ENCODE measurements around the gene NR3C2.

The NR3C2 gene

DNA sequence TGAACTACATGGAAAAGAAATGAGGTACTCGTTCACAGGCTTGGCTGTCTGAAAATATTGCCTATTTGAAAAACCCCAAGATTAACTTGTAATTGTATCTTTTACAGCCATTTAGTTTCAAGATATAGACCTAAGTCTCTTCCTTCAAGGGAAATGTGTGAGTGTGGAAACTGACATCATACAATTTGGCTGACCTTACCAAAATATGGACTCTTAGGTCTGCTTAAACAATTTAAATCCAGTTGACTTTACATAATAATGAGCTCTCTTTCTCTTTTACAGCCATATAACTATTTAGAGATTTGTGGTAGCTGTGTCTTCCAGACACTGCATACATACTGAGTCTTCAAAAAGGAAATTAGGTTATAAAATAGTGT is 186.9 kb downstream of the NR3C2 start:
- DNase-seq (ENCODE audit: insufficient read length, low spot score) (no peak), FAIRE-seq (no peak)
- TF ChIP-seq POU2F2 (IDR thresholded peaks at IDR 0.05; ENCODE audit: low read depth, low read length) (no peak), PAX5 (IDR thresholded peaks at IDR 0.05; ENCODE audit: insufficient read depth, low read length, severe bottlenecking) (no peak), POLR2A (IDR thresholded peaks at IDR 0.05; ENCODE audit: low read depth, low read length) (no peak), POLR2AphosphoS5 (IDR thresholded peaks at IDR 0.05; ENCODE audit: low read depth, low read length) (no peak), SPI1 (IDR thresholded peaks at IDR 0.05; ENCODE audit: low read depth, low read length) (no peak), TAF1 (IDR thresholded peaks at IDR 0.05; ENCODE audit: low read depth, low read length) (no peak)

DNA sequence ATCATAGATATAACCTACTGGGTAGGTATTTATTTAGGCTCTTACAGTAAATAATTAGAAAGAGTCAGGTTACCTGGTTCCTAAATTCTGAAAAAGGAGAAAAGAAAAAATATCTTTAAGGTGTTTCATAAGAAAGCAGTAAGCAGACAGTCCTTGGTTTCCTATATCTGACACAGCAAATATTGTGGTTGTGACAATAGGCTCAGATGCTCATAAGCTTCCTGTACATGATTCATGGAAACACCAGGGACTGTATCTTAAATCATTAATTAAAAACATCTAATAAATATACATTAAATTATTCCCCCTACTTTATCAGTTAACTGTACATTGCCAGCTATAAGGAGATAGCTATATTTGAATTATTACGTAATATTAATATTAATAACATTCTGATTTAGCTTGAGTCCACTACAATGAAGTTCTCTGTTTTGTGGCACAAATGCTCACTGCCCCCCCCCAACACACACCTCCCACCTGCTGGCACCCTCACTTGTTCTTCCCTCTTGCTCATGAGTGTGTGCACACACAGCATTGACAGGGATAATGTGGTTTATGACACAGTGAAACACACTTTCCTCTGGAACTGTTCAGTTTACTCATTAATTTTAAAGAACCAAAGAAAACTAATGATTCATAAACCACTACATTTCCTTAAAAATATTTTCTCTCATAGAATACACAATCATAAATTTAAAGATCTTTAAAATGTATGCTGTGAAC is 187.4 kb downstream of the NR3C2 start:
- no peak for TF ChIP-seq PAX5 (IDR thresholded peaks at IDR 0.05; ENCODE audit: insufficient read depth, low read length, severe bottlenecking)
- no peak for FAIRE-seq
- DNase-seq (ENCODE audit: insufficient read length, low spot score) = no peak

DNA sequence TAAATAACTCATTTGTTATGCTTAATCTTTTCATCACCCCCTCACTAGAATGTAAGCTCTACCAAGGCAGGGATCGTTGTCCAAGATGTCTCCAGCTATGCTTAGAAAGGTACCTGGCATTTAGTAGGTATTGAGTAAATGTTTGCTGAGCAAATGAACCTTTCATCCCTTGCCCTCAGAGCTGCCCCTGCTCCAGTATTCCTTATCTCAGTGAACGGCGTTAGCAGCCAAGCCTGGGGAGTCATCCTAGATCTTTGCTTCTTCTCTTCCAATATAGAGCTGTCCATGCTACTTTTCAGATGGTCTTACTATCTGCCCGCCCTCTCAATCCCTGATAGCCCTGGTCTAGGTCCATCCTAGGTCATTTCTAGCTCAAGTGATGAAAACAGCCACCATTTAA is 188.4 kb downstream of the NR3C2 start:
- FAIRE-seq (no peak), DNase-seq (ENCODE audit: insufficient read length, low spot score) (no peak)
- TF ChIP-seq TAF1 (IDR thresholded peaks at IDR 0.05; ENCODE audit: low read depth, low read length) = no peak
- no peak for TF ChIP-seq PAX5 (IDR thresholded peaks at IDR 0.05; ENCODE audit: insufficient read depth, low read length, severe bottlenecking)
- no peak for TF ChIP-seq POU2F2 (IDR thresholded peaks at IDR 0.05; ENCODE audit: low read depth, low read length)
- TF ChIP-seq SPI1 (IDR thresholded peaks at IDR 0.05; ENCODE audit: low read depth, low read length) = no peak
- no peak for TF ChIP-seq POLR2AphosphoS5 (IDR thresholded peaks at IDR 0.05; ENCODE audit: low read depth, low read length)
- no peak for TF ChIP-seq POLR2A (IDR thresholded peaks at IDR 0.05; ENCODE audit: low read depth, low read length)

- no peak for TF ChIP-seq POLR2A (IDR thresholded peaks at IDR 0.05; ENCODE audit: low read depth, low read length)
- no peak for TF ChIP-seq TAF1 (IDR thresholded peaks at IDR 0.05; ENCODE audit: low read depth, low read length)
- TF ChIP-seq POU2F2 (IDR thresholded peaks at IDR 0.05; ENCODE audit: low read depth, low read length) = no peak
- no peak for TF ChIP-seq SPI1 (IDR thresholded peaks at IDR 0.05; ENCODE audit: low read depth, low read length)
- TF ChIP-seq PAX5 (IDR thresholded peaks at IDR 0.05; ENCODE audit: insufficient read depth, low read length, severe bottlenecking) = no peak
- no peak for TF ChIP-seq POLR2AphosphoS5 (IDR thresholded peaks at IDR 0.05; ENCODE audit: low read depth, low read length)
- FAIRE-seq = no peak
- DNase-seq (ENCODE audit: insufficient read length, low spot score) = no peak
These were observed 193.4 kb downstream of the NR3C2 start for GRCh38 chr4:148248824-148249223.

GRCh38 chr4:148245015-148245414 is 197.2 kb downstream of the NR3C2 start:
- DNase-seq (ENCODE audit: insufficient read length, low spot score) (no peak), FAIRE-seq (no peak)
- TF ChIP-seq POLR2A (IDR thresholded peaks at IDR 0.05; ENCODE audit: low read depth, low read length) (no peak), POU2F2 (IDR thresholded peaks at IDR 0.05; ENCODE audit: low read depth, low read length) (no peak), POLR2AphosphoS5 (IDR thresholded peaks at IDR 0.05; ENCODE audit: low read depth, low read length) (no peak), TAF1 (IDR thresholded peaks at IDR 0.05; ENCODE audit: low read depth, low read length) (no peak), SPI1 (IDR thresholded peaks at IDR 0.05; ENCODE audit: low read depth, low read length) (no peak), PAX5 (IDR thresholded peaks at IDR 0.05; ENCODE audit: insufficient read depth, low read length, severe bottlenecking) (no peak)

- TF ChIP-seq SPI1 (IDR thresholded peaks at IDR 0.05; ENCODE audit: low read depth, low read length) = no peak
- TF ChIP-seq POLR2A (IDR thresholded peaks at IDR 0.05; ENCODE audit: low read depth, low read length) = no peak
- TF ChIP-seq POLR2AphosphoS5 (IDR thresholded peaks at IDR 0.05; ENCODE audit: low read depth, low read length) = no peak
- TF ChIP-seq POU2F2 (IDR thresholded peaks at IDR 0.05; ENCODE audit: low read depth, low read length) = no peak
- no peak for TF ChIP-seq TAF1 (IDR thresholded peaks at IDR 0.05; ENCODE audit: low read depth, low read length)
- TF ChIP-seq PAX5 (IDR thresholded peaks at IDR 0.05; ENCODE audit: insufficient read depth, low read length, severe bottlenecking) = no peak
- DNase-seq (ENCODE audit: insufficient read length, low spot score) (no peak), FAIRE-seq (no peak)
These were observed 198.4 kb downstream of the NR3C2 start for GRCh38 chr4:148243837-148244236.

DNA sequence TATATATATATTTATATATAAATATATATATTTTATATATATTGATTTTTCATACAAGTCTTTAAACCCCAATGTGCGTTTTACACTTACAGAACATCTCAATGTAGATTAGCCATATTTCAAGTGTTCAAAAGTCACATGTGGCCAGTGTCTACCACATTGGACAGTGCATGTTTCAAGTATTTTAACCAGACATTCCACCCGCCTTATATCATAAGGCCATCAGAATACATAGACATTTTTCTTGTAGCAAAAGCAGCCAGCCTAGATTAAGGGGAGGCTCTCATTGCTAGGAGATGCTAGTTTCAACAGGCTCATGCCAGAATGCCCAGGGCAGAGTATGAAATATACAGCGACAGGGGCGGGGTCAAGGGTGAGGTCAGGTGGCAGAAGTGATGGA is 202.0 kb downstream of the NR3C2 start:
- TF ChIP-seq POLR2AphosphoS5 (IDR thresholded peaks at IDR 0.05; ENCODE audit: low read depth, low read length) (no peak), POLR2A (IDR thresholded peaks at IDR 0.05; ENCODE audit: low read depth, low read length) (no peak), POU2F2 (IDR thresholded peaks at IDR 0.05; ENCODE audit: low read depth, low read length) (no peak), PAX5 (IDR thresholded peaks at IDR 0.05; ENCODE audit: insufficient read depth, low read length, severe bottlenecking) (no peak), SPI1 (IDR thresholded peaks at IDR 0.05; ENCODE audit: low read depth, low read length) (no peak), TAF1 (IDR thresholded peaks at IDR 0.05; ENCODE audit: low read depth, low read length) (no peak)
- DNase-seq (ENCODE audit: insufficient read length, low spot score) (no peak), FAIRE-seq (no peak)

DNA sequence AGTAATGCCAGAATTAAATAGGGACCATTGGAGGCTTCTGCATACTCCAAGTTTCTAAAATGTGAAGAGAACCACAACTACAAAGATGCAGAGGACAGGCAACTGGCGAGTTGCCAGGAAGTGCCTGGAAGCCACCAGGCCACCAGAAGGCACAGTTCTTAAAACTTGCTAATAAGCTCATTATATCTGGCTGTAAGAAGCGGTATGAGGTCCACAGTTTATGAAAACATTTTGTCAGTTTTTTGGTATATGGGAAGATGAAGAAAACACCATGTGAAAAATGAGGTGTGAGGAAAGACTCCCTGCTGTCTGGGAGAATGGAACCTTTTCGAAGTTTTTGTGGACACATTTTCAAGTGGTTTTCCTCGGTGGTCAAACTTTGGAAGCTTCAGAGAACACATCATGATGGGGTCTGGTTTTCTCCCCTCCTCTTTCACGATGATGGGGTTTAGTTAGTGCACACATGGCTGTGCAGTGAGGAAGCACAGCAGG is 202.7 kb downstream of the NR3C2 start:
- TF ChIP-seq POLR2AphosphoS5 (IDR thresholded peaks at IDR 0.05; ENCODE audit: low read depth, low read length) (no peak), SPI1 (IDR thresholded peaks at IDR 0.05; ENCODE audit: low read depth, low read length) (no peak), TAF1 (IDR thresholded peaks at IDR 0.05; ENCODE audit: low read depth, low read length) (no peak), POLR2A (IDR thresholded peaks at IDR 0.05; ENCODE audit: low read depth, low read length) (no peak), POU2F2 (IDR thresholded peaks at IDR 0.05; ENCODE audit: low read depth, low read length) (no peak), PAX5 (IDR thresholded peaks at IDR 0.05; ENCODE audit: insufficient read depth, low read length, severe bottlenecking) (no peak)
- DNase-seq (ENCODE audit: insufficient read length, low spot score) = no peak
- no peak for FAIRE-seq

- no peak for DNase-seq (ENCODE audit: insufficient read length, low spot score)
- no peak for TF ChIP-seq TAF1 (IDR thresholded peaks at IDR 0.05; ENCODE audit: low read depth, low read length)
- no peak for TF ChIP-seq POLR2AphosphoS5 (IDR thresholded peaks at IDR 0.05; ENCODE audit: low read depth, low read length)
- no peak for TF ChIP-seq POU2F2 (IDR thresholded peaks at IDR 0.05; ENCODE audit: low read depth, low read length)
- TF ChIP-seq POLR2A (IDR thresholded peaks at IDR 0.05; ENCODE audit: low read depth, low read length) = no peak
- TF ChIP-seq PAX5 (IDR thresholded peaks at IDR 0.05; ENCODE audit: insufficient read depth, low read length, severe bottlenecking) = no peak
- TF ChIP-seq SPI1 (IDR thresholded peaks at IDR 0.05; ENCODE audit: low read depth, low read length) = no peak
- FAIRE-seq = no peak
These were observed 203.3 kb downstream of the NR3C2 start for GRCh38 chr4:148238811-148239493.
